Endothelial cell of umbilical vein (primary cell): ENCODE results near the gene CMTM8. TPM values are rescaled to one million over a fixed set of nuclear protein-coding genes. Genes with fewer than 3 reads are reported as not detected.

Experiments used
- BruUV-seq: library from RNA; stranded (reverse); fragments of 400-500 nt; replicated peaks from 2 replicates; lab custom pipeline; 2021; lab: Mats Ljungman, UMichigan
- CTCF ChIA-PET: fragments of 300-600, 350-600 bp; sonication (Branson Sonifier 250); formaldehyde crosslinking; loops from one replicate; lab custom pipeline; 2021; ENCODE audit warnings: antibody characterized with exemption, inconsistent platforms; lab: Charles Lee
- POLR2A ChIA-PET: fragments of 300-600, 350-600 bp; sonication (Branson Sonifier 250); formaldehyde crosslinking; loops from one replicate; lab custom pipeline; 2021; ENCODE audit warnings: antibody characterized with exemption, inconsistent platforms; lab: Charles Lee
- DNase-seq: peaks from one replicate; pipeline ENCODE4 v3.0.0-alpha.2; 2011; ENCODE audit warnings: low read depth, low spot score
- FAIRE-seq: peaks from 2 replicates; lab custom pipeline; 2011; peaks lifted over from hg19 to GRCh38; lab: Jason Lieb, UNC
- H2AFZ ChIP-seq: 2 replicates; pipeline ENCODE4 v1.6.0; 2012; ENCODE audit warnings: low read depth, low read length, control low read depth, inconsistent platforms
- H3K27ac ChIP-seq: 2 replicates; pipeline ENCODE4 v1.5.1; 2011; ENCODE audit warnings: low read depth, mild to moderate bottlenecking, control low read depth, low read length, moderate library complexity; ENCODE audit not compliant: insufficient read depth
- H3K27me3 ChIP-seq, 2 experiments: 2 replicates each; pipeline versions ENCODE4 v1.6.0 to v1.6.1; 2011; ENCODE audit warnings: low read length in 2 of 2, mixed read lengths in 1 of 2; ENCODE audit not compliant: control insufficient read depth in 2 of 2, insufficient read depth in 2 of 2
- H3K36me3 ChIP-seq, 2 experiments: 2 replicates in 1 of 2; 3 replicates in 1 of 2; pipeline ENCODE4 v1.5.1; 2011; ENCODE audit warnings: low read length in 2 of 2, mild to moderate bottlenecking in 1 of 2, moderate library complexity in 1 of 2; ENCODE audit not compliant: control insufficient read depth in 2 of 2, insufficient read depth in 2 of 2; ENCODE audit errors: extremely low read depth in 1 of 2
- H3K4me1 ChIP-seq: 3 replicates; pipeline ENCODE4 v1.5.1; 2011; ENCODE audit warnings: mild to moderate bottlenecking, low read length; ENCODE audit not compliant: control insufficient read depth, insufficient read depth; ENCODE audit errors: extremely low read depth
- H3K4me2 ChIP-seq: 2 replicates; pipeline ENCODE4 v1.6.1; 2011; ENCODE audit warnings: low read length, control low read depth, mixed read lengths; ENCODE audit not compliant: insufficient read depth
- H3K4me3 ChIP-seq, 3 experiments: fragments of 200-600 bp in 1 of 3; sonication (generic), shearing (Covaris generic) in 1 of 3; replicated peaks in 1 of 3; 2 replicates each; pipeline ENCODE4 v1.5.1; 2011 to 2016; ENCODE audit warnings: control low read depth in 3 of 3, low read length in 3 of 3, mild to moderate bottlenecking in 2 of 3, inconsistent platforms in 1 of 3, low read depth in 1 of 3, moderate library complexity in 1 of 3; ENCODE audit not compliant: insufficient read depth in 1 of 3
- H3K79me2 ChIP-seq: 2 replicates; pipeline ENCODE4 v1.6.0; 2012; ENCODE audit warnings: low read length, inconsistent platforms; ENCODE audit not compliant: control insufficient read depth, insufficient read depth
- H3K9ac ChIP-seq: replicated peaks from 2 replicates; pipeline ENCODE3; 2011; ENCODE audit warnings: low read length, control low read depth; ENCODE audit not compliant: insufficient read depth; ENCODE audit errors: extremely low read depth
- H3K9me1 ChIP-seq: replicated peaks from 3 replicates; pipeline ENCODE4 v1.6.0; 2011; ENCODE audit warnings: mild to moderate bottlenecking, low read length; ENCODE audit not compliant: control insufficient read depth, insufficient read depth; ENCODE audit errors: extremely low read depth
- H3K9me3 ChIP-seq: replicated peaks from 2 replicates; pipeline ENCODE4 v1.5.1; 2012; ENCODE audit warnings: low read length, inconsistent platforms; ENCODE audit not compliant: control insufficient read depth, insufficient read depth
- H4K20me1 ChIP-seq: replicated peaks from 2 replicates; pipeline ENCODE3; 2011; ENCODE audit warnings: mild to moderate bottlenecking, low read length; ENCODE audit not compliant: control insufficient read depth, insufficient read depth; ENCODE audit errors: extremely low read depth
- EZH2 ChIP-seq: IDR thresholded peaks from 2 replicates; pipeline ENCODE4 v1.6.1; 2012; ENCODE audit warnings: borderline replicate concordance, low read depth, mild to moderate bottlenecking, moderate library complexity, low read length, inconsistent platforms; ENCODE audit not compliant: severe bottlenecking
- FOS ChIP-seq: IDR thresholded peaks from 2 replicates; pipeline ENCODE4 v1.6.1; 2011; ENCODE audit warnings: mild to moderate bottlenecking, low read length, moderate library complexity, borderline replicate concordance; ENCODE audit not compliant: insufficient read depth
- GATA2 ChIP-seq: IDR thresholded peaks from 2 replicates; pipeline ENCODE4 v1.7.0; 2011; ENCODE audit warnings: low read depth, mild to moderate bottlenecking, moderate library complexity, mixed read lengths, low read length; ENCODE audit not compliant: insufficient read length, insufficient read depth
- JUN ChIP-seq: IDR thresholded peaks from 2 replicates; pipeline ENCODE4 v1.6.1; 2011; ENCODE audit warnings: borderline replicate concordance, low read depth; ENCODE audit not compliant: insufficient read length, insufficient read depth
- MYC ChIP-seq: IDR thresholded peaks from one replicate; pipeline ENCODE4 v1.6.1; 2011; ENCODE audit warnings: mild to moderate bottlenecking, low read depth, low read length
- POLR2A ChIP-seq: IDR thresholded peaks from 2 replicates; pipeline ENCODE4 v1.6.1; 2012; ENCODE audit warnings: low read depth, mild to moderate bottlenecking, control low read depth, low read length
- POLR2AphosphoS5 ChIP-seq: IDR thresholded peaks from 2 replicates; pipeline ENCODE4 v1.6.1; 2012; ENCODE audit warnings: low read depth, mild to moderate bottlenecking, control low read depth, low read length, moderate library complexity; ENCODE audit not compliant: insufficient read depth
- dilution Hi-C: fragments of 300-500 bp; cut with MboI; formaldehyde crosslinking; loops from one replicate; pipeline ENCODE4 v1.15.0; 2019; ENCODE audit warnings: low sequenced_read_pairs; ENCODE audit not compliant: extremely low pct_ligation_motif_present
- intact Hi-C: fragments of 100-400 bp; cut with micrococcal nuclease; formaldehyde crosslinking; loops from one replicate; pipeline ENCODE4 v1.10.0; 2022
- polyA plus RNA-seq, 4 experiments: library from polyadenylated mRNA; depleted of rRNA in 3 of 4; stranded (reverse) in 3 of 4; unstranded in 1 of 4; fragments of >200 nt; gene quantifications; 2 replicates each; pipeline versions ENCODE4 v1.2.1 to v1.2.3, GENCODE V29; 2011 to 2012; ENCODE audit warnings: missing spikeins in 1 of 4
- total RNA-seq: library from RNA; stranded (reverse); gene quantifications from 2 replicates; pipeline ENCODE4 v1.2.3, GENCODE V29; 2021
- TF ChIP-seq, protein P1 (sequence below): IDR thresholded peaks from 2 replicates; pipeline ENCODE4 v1.6.1; 2011; ENCODE audit not compliant: insufficient read depth, insufficient read length
- TF ChIP-seq, protein P2 (sequence below), 2 donors: IDR thresholded peaks; 1 replicate in 1 of 2; 2 replicates in 1 of 2; pipeline ENCODE4 v1.5.1; 2011; ENCODE audit warnings: low read length in 2 of 2, mild to moderate bottlenecking in 2 of 2, moderate library complexity in 2 of 2, control low read depth in 1 of 2, inconsistent platforms in 1 of 2, low read depth in 1 of 2; ENCODE audit not compliant: insufficient read depth in 1 of 2; ENCODE audit errors: extremely low read depth in 1 of 2

Gene CMTM8
- total and polyA plus RNA-seq, 2 donors (not counting 3 experiments of a cell fraction or from before 2014, with no cell fraction given), result 7.3 to 11.9 TPM

DNA sequence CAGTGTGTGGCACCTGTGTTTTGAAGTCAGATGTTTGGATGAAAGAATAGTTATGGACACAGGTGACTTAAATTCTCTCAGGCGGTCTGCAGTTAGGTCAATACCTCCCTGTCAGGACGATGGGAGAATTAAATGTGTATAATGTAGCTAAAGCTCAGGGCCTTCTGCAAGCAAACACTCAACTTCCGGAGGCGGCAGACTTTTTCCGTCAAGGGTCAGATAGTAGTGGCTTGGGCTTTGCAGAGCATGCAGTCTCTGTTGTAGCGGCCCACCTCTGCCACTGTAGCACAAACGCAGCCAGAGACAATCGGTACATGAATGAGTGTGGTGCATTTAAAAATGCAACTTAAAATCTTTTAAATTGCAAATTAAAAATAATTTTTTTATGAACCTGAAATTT is 47.4 kb downstream of the CMTM8 start:
- dilution Hi-C loops, result no loop called here
- BruUV-seq, result no TSS peak

More for the DNA sequence above, 47.4 kb downstream of the CMTM8 start:
- H3K9ac ChIP-seq, result no peak overlapping the region
- ChIA-PET POLR2A (no interaction called here), CTCF (interaction anchor here (0.8 to 2.1 kb wide), 8 partner anchors 10 to 182 kb away, joined by 3 to 9 read pairs (median 3); no protein-coding TSS in a partner anchor)
- no peaks in the 10 kb centered on the region for H4K20me1 ChIP-seq
- no peaks in the 10 kb centered on the region for H3K9me3 ChIP-seq
- FAIRE-seq (peak; percentile 88), DNase-seq (peak; percentile 60)
- H3K36me3 ChIP-seq, result no peaks in the 10 kb centered on the region
- H3K79me2 ChIP-seq, result no peaks in the 10 kb centered on the region
- no peaks in the 10 kb centered on the region for H3K27me3 ChIP-seq
- no peaks in the 10 kb centered on the region for H3K9me1 ChIP-seq
- no peak overlapping the region for H2AFZ ChIP-seq
- TF ChIP-seq POLR2AphosphoS5 (no peak), EZH2 (no peak), JUN (no peak), GATA2 (no peak), POLR2A (no peak), FOS (no peak), MYC (no peak)
- TF ChIP-seq, protein P1, sequence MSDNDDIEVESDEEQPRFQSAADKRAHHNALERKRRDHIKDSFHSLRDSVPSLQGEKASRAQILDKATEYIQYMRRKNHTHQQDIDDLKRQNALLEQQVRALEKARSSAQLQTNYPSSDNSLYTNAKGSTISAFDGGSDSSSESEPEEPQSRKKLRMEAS, result no peak
- TF ChIP-seq, protein P2, sequence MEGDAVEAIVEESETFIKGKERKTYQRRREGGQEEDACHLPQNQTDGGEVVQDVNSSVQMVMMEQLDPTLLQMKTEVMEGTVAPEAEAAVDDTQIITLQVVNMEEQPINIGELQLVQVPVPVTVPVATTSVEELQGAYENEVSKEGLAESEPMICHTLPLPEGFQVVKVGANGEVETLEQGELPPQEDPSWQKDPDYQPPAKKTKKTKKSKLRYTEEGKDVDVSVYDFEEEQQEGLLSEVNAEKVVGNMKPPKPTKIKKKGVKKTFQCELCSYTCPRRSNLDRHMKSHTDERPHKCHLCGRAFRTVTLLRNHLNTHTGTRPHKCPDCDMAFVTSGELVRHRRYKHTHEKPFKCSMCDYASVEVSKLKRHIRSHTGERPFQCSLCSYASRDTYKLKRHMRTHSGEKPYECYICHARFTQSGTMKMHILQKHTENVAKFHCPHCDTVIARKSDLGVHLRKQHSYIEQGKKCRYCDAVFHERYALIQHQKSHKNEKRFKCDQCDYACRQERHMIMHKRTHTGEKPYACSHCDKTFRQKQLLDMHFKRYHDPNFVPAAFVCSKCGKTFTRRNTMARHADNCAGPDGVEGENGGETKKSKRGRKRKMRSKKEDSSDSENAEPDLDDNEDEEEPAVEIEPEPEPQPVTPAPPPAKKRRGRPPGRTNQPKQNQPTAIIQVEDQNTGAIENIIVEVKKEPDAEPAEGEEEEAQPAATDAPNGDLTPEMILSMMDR (IDR thresholded peaks at IDR 0.05; ENCODE audit: extremely low read depth in 1 of 2, insufficient read depth in 1 of 2, low read depth in 1 of 2, low read length in 2 of 2), result no peak
- no peak overlapping the region for H3K4me3 ChIP-seq
- peaks cover 7% of the 10 kb centered on the region for H3K4me1 ChIP-seq
- intact Hi-C loops, result no loop called here
- H3K4me2 ChIP-seq, result no peak overlapping the region
- no peak overlapping the region for H3K27ac ChIP-seq
